Naive thymus-derived CD8-positive, alpha-beta T cell (primary cell): ENCODE data around the gene TADA2B. TPM values are rescaled to one million over a fixed set of nuclear protein-coding genes. Genes with fewer than 3 reads are reported as not detected.
"Not testable (repeated sequence)": the region's sequence is repeated elsewhere in the genome, so short reads cannot be mapped to it uniquely, and the experiment has no call there.

Source experiments
- ATAC-seq, 2 donors: fragments of 150-1000 bp; cut with Tn5 transposase in 1 of 2; sonication (Bioruptor Pico), chemical (Tn5 transposase) in 1 of 2; 1 replicate in 1 of 2; 2 replicates in 1 of 2; pipeline ENCODE4 v1.10.0; 2021; ENCODE audit warnings: mild to moderate bottlenecking in 2 of 2, moderate library complexity in 2 of 2
- POLR2A ChIA-PET: fragments of 350-600 bp; sonication (Branson Sonifier 250); formaldehyde crosslinking; loops from one replicate; lab custom pipeline; 2021; ENCODE audit warnings: antibody characterized with exemption; lab: Charles Lee
- DNase-seq, 10 donors: peaks; one replicate each; pipeline versions ENCODE4 v3.0.0 to v3.0.0-alpha.2; 2020 to 2022
- H3K27ac Mint-ChIP-seq, 10 donors: one replicate each; pipeline ENCODE4 v1.8.0; 2020 to 2022; ENCODE audit warnings: mild to moderate bottlenecking in 10 of 10, mixed read lengths in 10 of 10, moderate library complexity in 4 of 10, inconsistent platforms in 1 of 10
- H3K27me3 Mint-ChIP-seq, 5 donors: one replicate each; pipeline ENCODE4 v1.8.0; 2021 to 2022; ENCODE audit warnings: mixed read lengths in 5 of 5
- H3K36me3 Mint-ChIP-seq, 3 donors: one replicate each; pipeline ENCODE4 v1.8.0; 2020 to 2022; ENCODE audit warnings: mixed read lengths in 3 of 3, mild to moderate bottlenecking in 2 of 3, inconsistent platforms in 1 of 3
- H3K4me1 Mint-ChIP-seq, 4 donors: one replicate each; pipeline ENCODE4 v1.8.0; 2021 to 2022; ENCODE audit warnings: mixed read lengths in 4 of 4
- H3K4me3 Mint-ChIP-seq, 10 donors: one replicate each; pipeline ENCODE4 v1.8.0; 2020 to 2022; ENCODE audit warnings: mild to moderate bottlenecking in 10 of 10, mixed read lengths in 10 of 10, moderate library complexity in 6 of 10, inconsistent platforms in 1 of 10
- H3K9me3 Mint-ChIP-seq, 9 donors: one replicate each; pipeline ENCODE4 v1.8.0; 2020 to 2022; ENCODE audit warnings: mixed read lengths in 9 of 9, mild to moderate bottlenecking in 3 of 9, inconsistent platforms in 1 of 9, moderate library complexity in 1 of 9
- polyA plus RNA-seq, 3 donors: library from polyadenylated mRNA; unstranded; fragments of 300-500 nt; fragmentation: Illumina TruSeq; gene quantifications; one replicate each; pipeline ENCODE4 v1.2.3, GENCODE V29; 2021
- total RNA-seq, 8 experiments: library from RNA in 2 of 8; stranded (reverse) in 2 of 8; gene quantifications; one replicate each; pipeline ENCODE4 v1.2.3 and lab custom pipeline; 2021 to 2026

TADA2B gene
- total and polyA plus RNA-seq, 5 experiments from 2014 or later, result 2.6 to 55.2 (median 4.8) TPM

GRCh38 chr4:7092026-7092425 lies 48.9 kb downstream of the TADA2B start:
- H3K4me1 Mint-ChIP-seq, result no peaks in the 10 kb centered on the region
- POLR2A ChIA-PET, result no interaction called here
- H3K27ac Mint-ChIP-seq, result no peak overlapping the region
- ATAC-seq (no peak), DNase-seq (no peak)
- H3K9me3 Mint-ChIP-seq, result peaks cover 0 to 2% (median 0%) of the 10 kb centered on the region in 9 donors
- H3K27me3 Mint-ChIP-seq, result peaks cover 8 to 36% (median 18%) of the 10 kb centered on the region in 5 donors
- H3K36me3 Mint-ChIP-seq, result peaks cover 0 to 4% (median 3%) of the 10 kb centered on the region in 3 donors
- no peak overlapping the region for H3K4me3 Mint-ChIP-seq

DNA sequence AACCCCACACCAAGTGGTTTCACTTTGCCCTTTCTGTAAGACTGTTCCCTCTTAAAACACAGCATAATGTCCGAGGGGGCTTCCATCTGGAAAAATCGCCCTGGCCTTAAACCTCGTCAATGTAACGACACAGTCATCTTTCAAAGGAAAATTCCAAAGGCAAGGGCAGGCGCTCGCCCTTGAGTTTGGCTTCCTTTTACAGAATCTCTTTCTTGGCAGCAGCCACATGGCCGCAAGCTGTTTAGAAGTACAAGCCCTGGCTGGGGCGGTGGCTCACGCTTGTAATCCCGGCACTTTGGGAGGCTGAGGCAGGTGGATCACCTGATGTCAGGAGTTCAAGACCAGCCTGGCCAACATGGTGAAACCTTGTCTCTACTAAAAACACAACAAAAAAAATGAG lies 51.7 kb downstream of the TADA2B start:
- DNase-seq (no peak), ATAC-seq (no peak)
- Mint-ChIP-seq H3K9me3 (no peaks in the 10 kb centered on the region), H3K4me1 (no peaks in the 10 kb centered on the region), H3K4me3 (no peak overlapping the region), H3K27ac (no peak overlapping the region), H3K36me3 (peaks cover 0 to 4% (median 0%) of the 10 kb centered on the region in 3 donors), H3K27me3 (peaks cover 8 to 33% (median 18%) of the 10 kb centered on the region in 5 donors)
- POLR2A ChIA-PET, result no interaction called here

GRCh38 chr4:7095611-7096155 lies 52.5 kb downstream of the TADA2B start:
- no peaks in the 10 kb centered on the region for H3K9me3 Mint-ChIP-seq
- H3K4me3 Mint-ChIP-seq, result no peak overlapping the region
- H3K27me3 Mint-ChIP-seq, result peaks cover 7 to 25% (median 20%) of the 10 kb centered on the region in 5 donors
- H3K4me1 Mint-ChIP-seq, result peaks cover 0 to 3% (median under 1%) of the 10 kb centered on the region in 4 donors
- no peak for ATAC-seq
- no peak for DNase-seq
- POLR2A ChIA-PET, result no interaction called here
- H3K27ac Mint-ChIP-seq, result no peak overlapping the region
- H3K36me3 Mint-ChIP-seq, result peaks cover 0 to 4% (median 0%) of the 10 kb centered on the region in 3 donors

DNA sequence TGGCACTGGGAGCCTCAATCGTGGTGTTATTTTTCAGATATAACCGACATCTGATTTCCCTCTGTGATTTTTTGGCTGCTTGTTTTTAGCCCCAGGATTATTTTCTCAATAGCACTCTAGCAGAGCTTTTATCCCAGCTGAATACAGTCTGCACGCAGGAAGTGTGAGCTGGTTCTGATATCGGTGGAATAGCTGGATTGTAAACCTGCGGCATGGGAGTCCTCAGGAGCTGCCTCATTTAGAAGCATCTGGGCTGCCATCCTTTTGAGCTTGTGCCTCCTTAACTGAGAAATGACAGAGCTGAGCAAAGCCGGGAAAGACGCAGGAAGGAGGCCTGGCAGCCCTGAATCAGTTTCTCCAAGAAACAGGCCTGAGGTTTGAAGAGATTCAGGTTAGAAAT lies 53.1 kb downstream of the TADA2B start:
- Mint-ChIP-seq H3K4me1 (peaks cover 0 to 5% (median 1%) of the 10 kb centered on the region in 4 donors), H3K27me3 (peaks cover 4 to 20% (median 18%) of the 10 kb centered on the region in 5 donors), H3K4me3 (no peak overlapping the region), H3K27ac (no peak overlapping the region), H3K9me3 (no peaks in the 10 kb centered on the region), H3K36me3 (peaks cover 0 to 4% (median 0%) of the 10 kb centered on the region in 3 donors)
- POLR2A ChIA-PET, result no interaction called here
- no peak for DNase-seq
- no peak for ATAC-seq

GRCh38 chr4:7101692-7102515 lies 58.7 kb downstream of the TADA2B start:
- peak overlapping the region; percentile 86 to 95 (median 90) for H3K4me3 Mint-ChIP-seq
- peak; percentile 56 to 58 for ATAC-seq
- DNase-seq, result peak in 8 of 10 donors; percentile 21 to 48 (median 35)
- H3K9me3 Mint-ChIP-seq, result no peaks in the 10 kb centered on the region
- POLR2A ChIA-PET, result interaction anchor here (0.5 to 2.0 kb wide), 3 partner anchors 31 to 482 kb away, joined by 3 to 7 read pairs (median 4); partner anchors contain the start of gene GRPEL1
- H3K27ac Mint-ChIP-seq, result peak overlapping the region in 9 of 10 donors; percentile 9 to 83 (median 53)
- no peaks in the 10 kb centered on the region for H3K36me3 Mint-ChIP-seq
- peaks cover 11 to 26% (median 22%) of the 10 kb centered on the region in 4 donors for H3K4me1 Mint-ChIP-seq
- peaks cover 0 to 9% (median 0%) of the 10 kb centered on the region in 5 donors for H3K27me3 Mint-ChIP-seq

DNA sequence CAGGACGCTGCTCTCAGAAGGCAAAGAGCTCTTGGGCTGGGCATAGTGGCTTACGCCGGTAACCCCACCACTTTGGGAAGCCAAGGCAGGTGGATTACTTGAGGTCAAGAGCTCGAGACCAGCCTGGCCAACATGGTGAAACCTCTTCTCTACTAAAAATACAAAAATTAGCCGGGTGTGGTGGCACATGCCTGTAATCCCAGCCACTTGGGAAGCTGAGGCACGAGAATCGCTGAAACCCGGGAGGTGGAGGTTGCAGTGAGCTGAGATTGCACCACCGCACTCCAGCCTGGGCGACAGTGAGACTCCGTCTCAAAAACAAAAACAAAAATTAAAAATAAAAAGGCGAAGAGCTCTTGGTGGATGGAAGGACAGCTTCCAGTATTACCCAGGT lies 59.3 kb downstream of the TADA2B start:
- peak; percentile 18 to 26 for ATAC-seq
- Mint-ChIP-seq H3K27ac (peak overlapping the region in 8 of 10 donors; percentile 36 to 95 (median 84)), H3K4me1 (peaks cover 11 to 26% (median 22%) of the 10 kb centered on the region in 4 donors), H3K4me3 (peak overlapping the region; percentile 86 to 95 (median 90))
- not testable (repeated sequence) for H3K36me3 Mint-ChIP-seq, H3K27me3 Mint-ChIP-seq, H3K9me3 Mint-ChIP-seq
- peak in 2 of 10 donors; percentile 7 to 24 for DNase-seq
- POLR2A ChIA-PET, result interaction anchor here (0.5 to 2.0 kb wide), 3 partner anchors 32 to 483 kb away, joined by 3 to 7 read pairs (median 4); partner anchors contain the start of gene GRPEL1

DNA sequence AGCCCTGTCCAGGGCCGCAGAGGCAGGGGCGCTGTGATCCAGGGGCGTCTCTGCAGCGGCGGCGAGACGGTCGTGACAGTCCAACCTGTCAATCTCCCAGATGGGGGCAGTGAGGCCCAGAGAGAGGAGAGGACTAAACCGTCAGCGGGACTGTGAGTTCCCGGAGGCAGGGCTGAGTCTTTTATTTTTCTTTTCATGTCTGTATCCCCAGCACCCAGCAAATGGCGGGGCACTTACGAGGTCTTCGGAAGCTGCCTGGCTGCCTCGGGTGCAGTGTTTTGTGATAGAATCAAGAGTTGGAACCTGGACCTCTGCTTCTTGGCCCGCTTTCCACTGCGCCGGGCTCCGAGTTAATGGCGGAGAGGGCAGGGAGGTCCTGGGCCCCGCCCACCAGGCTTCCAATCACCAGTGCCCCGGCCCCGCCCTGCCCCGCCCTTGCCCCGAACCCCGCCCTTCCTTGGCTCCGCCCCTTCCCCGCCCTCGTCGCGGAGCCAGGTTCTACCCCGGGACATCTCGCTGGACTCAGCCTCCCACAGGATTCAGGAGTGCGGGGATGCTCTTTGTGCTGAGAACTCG lies 59.9 kb downstream of the TADA2B start:
- POLR2A ChIA-PET, result interaction anchor here (0.5 to 2.0 kb wide), 3 partner anchors 32 to 483 kb away, joined by 3 to 7 read pairs (median 4); partner anchors contain the start of gene GRPEL1
- no peaks in the 10 kb centered on the region for H3K9me3 Mint-ChIP-seq

DNA sequence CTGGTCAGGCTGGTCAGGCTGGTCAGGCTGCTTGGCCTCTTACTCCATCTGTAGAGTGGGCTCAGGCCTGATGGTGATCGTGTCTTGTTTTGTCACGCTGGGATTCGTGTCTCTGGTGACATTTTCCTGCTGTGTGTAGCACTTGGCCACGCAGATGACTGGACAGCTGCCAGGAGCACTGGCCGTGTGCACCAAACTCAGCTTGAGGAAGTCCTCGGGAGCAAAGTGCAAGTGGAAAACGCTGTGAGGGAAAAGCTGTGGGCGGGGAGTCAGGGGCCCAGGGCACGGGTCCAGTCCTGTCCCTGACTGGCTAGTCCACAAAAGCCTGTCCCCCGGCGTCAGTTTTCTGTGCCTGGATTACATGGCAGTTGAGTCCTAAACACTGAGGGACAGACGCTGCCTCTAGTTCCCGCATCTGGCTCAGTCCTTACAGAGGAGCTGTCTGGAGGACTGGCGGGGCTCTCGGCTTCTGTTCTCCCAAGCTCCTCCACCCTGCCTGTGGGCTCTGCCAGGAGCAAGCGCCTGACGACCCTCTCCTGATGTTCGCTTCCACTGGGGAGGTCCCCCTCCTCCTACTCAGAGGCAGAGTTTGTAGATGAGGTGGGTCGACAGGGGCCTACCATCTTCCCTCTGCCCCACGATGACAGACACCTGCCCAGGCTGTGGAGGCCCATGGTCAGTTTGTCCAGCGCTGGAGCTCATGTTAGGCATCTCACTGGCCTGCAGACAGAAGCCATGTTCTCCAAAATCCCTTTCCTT lies 60.6 kb downstream of the TADA2B start:
- Mint-ChIP-seq H3K36me3 (no peaks in the 10 kb centered on the region), H3K27ac (peak overlapping the region in 9 of 10 donors; percentile 29 to 84 (median 60)), H3K4me1 (peaks cover 11 to 26% (median 22%) of the 10 kb centered on the region in 4 donors), H3K4me3 (peak overlapping the region; percentile 86 to 95 (median 90)), H3K27me3 (peaks cover 0 to 4% (median 0%) of the 10 kb centered on the region in 5 donors), H3K9me3 (no peaks in the 10 kb centered on the region)
- POLR2A ChIA-PET, result no interaction called here
- ATAC-seq (peak in 1 of 2 donors; percentile 9), DNase-seq (peak in 1 of 10 donors; percentile 16)

More for the DNA sequence above, 59.9 kb downstream of the TADA2B start:
- peak; percentile 85 to 86 for ATAC-seq
- DNase-seq, result peak; percentile 64 to 84 (median 74)
- Mint-ChIP-seq H3K36me3 (no peaks in the 10 kb centered on the region), H3K4me3 (peak overlapping the region; percentile 86 to 95 (median 90)), H3K4me1 (peaks cover 11 to 26% (median 22%) of the 10 kb centered on the region in 4 donors), H3K27me3 (peaks cover 0 to 4% (median 0%) of the 10 kb centered on the region in 5 donors), H3K27ac (peak overlapping the region; percentile 65 to 95 (median 82))

DNA sequence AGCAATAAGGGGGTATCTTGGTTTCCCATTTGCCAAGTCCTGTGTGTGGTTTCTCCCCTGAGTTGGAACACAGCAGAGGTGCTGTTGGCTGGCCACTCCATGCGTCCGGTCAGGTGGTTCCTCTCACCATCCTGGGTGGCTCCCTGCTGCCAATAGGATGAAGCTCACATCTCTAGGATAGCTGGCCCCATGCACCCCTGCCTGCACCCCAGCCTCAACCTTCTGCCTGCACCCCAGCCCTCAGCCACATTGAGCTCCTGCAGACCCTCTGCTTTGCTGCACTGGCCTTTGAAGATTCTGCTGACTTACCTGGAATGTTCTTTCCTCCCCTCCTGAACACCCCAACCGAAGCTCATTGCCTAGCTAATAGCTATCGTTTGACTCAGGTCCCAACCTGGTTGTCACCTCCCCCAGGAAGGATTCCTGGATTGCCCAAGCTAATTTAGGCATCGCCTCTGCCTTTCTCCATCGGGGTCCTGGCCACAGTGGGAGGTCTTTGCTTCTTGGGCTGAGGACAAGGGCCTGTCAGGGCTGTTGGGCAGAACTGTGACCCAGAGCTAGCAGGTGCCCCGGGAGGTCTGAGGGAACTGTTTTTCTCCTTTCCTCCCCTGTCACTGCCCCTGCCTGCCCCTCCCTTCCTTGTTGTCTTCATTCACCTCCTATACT lies 61.3 kb downstream of the TADA2B start:
- POLR2A ChIA-PET, result interaction anchor here (0.9 kb wide), 1 partner anchor 37 kb away, joined by 4 read pairs; the partner anchor contains the start of gene GRPEL1
- ATAC-seq (no peak), DNase-seq (no peak)
- Mint-ChIP-seq H3K36me3 (no peaks in the 10 kb centered on the region), H3K27ac (peak overlapping the region in 2 of 10 donors; percentile 51 to 52), H3K4me1 (peaks cover 11 to 26% (median 22%) of the 10 kb centered on the region in 4 donors), H3K9me3 (no peaks in the 10 kb centered on the region), H3K27me3 (peaks cover 0 to 4% (median 0%) of the 10 kb centered on the region in 5 donors), H3K4me3 (peak overlapping the region in 8 of 10 donors; percentile 21 to 94 (median 56))

DNA sequence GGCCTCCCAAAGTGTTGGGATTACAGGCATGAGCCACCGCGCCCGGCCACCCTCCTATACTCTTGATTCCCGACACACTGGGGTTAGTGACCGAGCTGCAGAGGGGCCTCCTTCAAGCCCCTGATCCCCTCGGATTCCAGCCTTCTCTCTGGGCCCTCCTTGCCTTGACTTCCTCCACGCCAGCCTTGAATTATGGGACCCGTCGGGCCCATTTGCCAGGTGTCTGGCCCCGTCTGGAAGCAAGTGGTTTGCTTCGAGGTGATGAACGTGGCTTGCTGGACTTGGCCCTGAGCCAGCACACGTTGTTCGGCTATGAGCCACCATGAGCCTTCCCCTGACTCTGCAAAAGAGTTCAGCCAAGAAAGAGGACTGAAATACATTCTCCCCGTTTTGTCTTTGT lies 62.1 kb downstream of the TADA2B start:
- peak overlapping the region in 2 of 10 donors; percentile 15 to 79 for H3K27ac Mint-ChIP-seq
- POLR2A ChIA-PET, result interaction anchor here (0.9 kb wide), 1 partner anchor 37 kb away, joined by 4 read pairs; the partner anchor contains the start of gene GRPEL1
- ATAC-seq, result no peak

More for the DNA sequence above, 62.1 kb downstream of the TADA2B start:
- H3K9me3 Mint-ChIP-seq, result peaks cover 0 to 4% (median 0%) of the 10 kb centered on the region in 9 donors
- peaks cover 11 to 26% (median 22%) of the 10 kb centered on the region in 4 donors for H3K4me1 Mint-ChIP-seq
- H3K4me3 Mint-ChIP-seq, result peak overlapping the region in 1 of 10 donors; percentile 33
- DNase-seq, result no peak
- peaks cover 0 to 3% (median 0%) of the 10 kb centered on the region in 5 donors for H3K27me3 Mint-ChIP-seq
- peaks cover 0 to 3% (median 0%) of the 10 kb centered on the region in 3 donors for H3K36me3 Mint-ChIP-seq
